H9 (cell line): Measurements from ENCODE around the gene PLA2R1. TPM values are rescaled to one million over a fixed set of nuclear protein-coding genes. Genes with fewer than 3 reads are reported as not detected.

Source experiments
- DNase-seq: peaks from one replicate; pipeline ENCODE4 v3.0.0-alpha.2; 2017
- H2AFZ ChIP-seq: one replicate; pipeline ENCODE4 v1.6.1; 2013; ENCODE audit warnings: mild to moderate bottlenecking, low read length, control low read depth, moderate library complexity
- H2AK5ac ChIP-seq: 2 replicates; pipeline ENCODE4 v1.6.1; 2013; ENCODE audit warnings: low read length, control low read depth, mixed read lengths; ENCODE audit not compliant: insufficient read length
- H2BK120ac ChIP-seq: one replicate; pipeline ENCODE4 v1.6.1; 2013; ENCODE audit warnings: low read depth, mild to moderate bottlenecking, low read length, control low read depth, inconsistent platforms; ENCODE audit not compliant: poor library complexity, severe bottlenecking
- H2BK12ac ChIP-seq: 2 replicates; pipeline ENCODE4 v1.6.1; 2013; ENCODE audit warnings: low read length, control low read depth, mixed read lengths, low read depth; ENCODE audit not compliant: insufficient read length
- H2BK15ac ChIP-seq: 2 replicates; pipeline ENCODE4 v1.6.1; 2013; ENCODE audit warnings: low read depth, low read length, control low read depth
- H2BK20ac ChIP-seq: one replicate; pipeline ENCODE4 v1.6.1; 2013; ENCODE audit warnings: low read depth, mild to moderate bottlenecking, low read length, control low read depth, inconsistent platforms; ENCODE audit not compliant: poor library complexity, severe bottlenecking
- H2BK5ac ChIP-seq: 2 replicates; pipeline ENCODE4 v1.6.1; 2013; ENCODE audit warnings: low read length, control low read depth, mixed read lengths; ENCODE audit not compliant: insufficient read length
- H3K14ac ChIP-seq: 2 replicates; pipeline ENCODE4 v1.6.1; 2013; ENCODE audit warnings: low read length, control low read depth; ENCODE audit not compliant: insufficient read depth
- H3K18ac ChIP-seq: 2 replicates; pipeline ENCODE4 v1.6.1; 2013; ENCODE audit warnings: low read depth, mild to moderate bottlenecking, mixed read lengths, low read length, control low read depth; ENCODE audit not compliant: insufficient read length
- H3K23ac ChIP-seq: 2 replicates; pipeline ENCODE4 v1.6.1; 2013; ENCODE audit warnings: low read length, control low read depth, mixed read lengths, low read depth; ENCODE audit not compliant: insufficient read length
- H3K23me2 ChIP-seq: 2 replicates; pipeline ENCODE4 v1.6.1; 2013; ENCODE audit warnings: low read depth, mild to moderate bottlenecking, mixed read lengths, low read length, control low read depth; ENCODE audit not compliant: insufficient read length, poor library complexity, severe bottlenecking
- H3K27ac ChIP-seq: 2 replicates; pipeline ENCODE4 v1.5.1; 2013; ENCODE audit warnings: low read length, control low read depth, mixed read lengths, low read depth; ENCODE audit not compliant: insufficient read length
- H3K27me3 ChIP-seq: 2 replicates; pipeline ENCODE4 v1.6.1; 2013; ENCODE audit warnings: low read length, control low read depth, inconsistent platforms; ENCODE audit not compliant: insufficient read depth
- H3K4ac ChIP-seq: 2 replicates; pipeline ENCODE4 v1.6.1; 2013; ENCODE audit warnings: low read depth, mild to moderate bottlenecking, control low read depth, inconsistent platforms, low read length, moderate library complexity
- H3K4me1 ChIP-seq: 2 replicates; pipeline ENCODE4 v1.6.1; 2013; ENCODE audit warnings: low read length, control low read depth, inconsistent platforms; ENCODE audit not compliant: insufficient read depth
- H3K4me2 ChIP-seq: 2 replicates; pipeline ENCODE4 v1.6.1; 2013; ENCODE audit warnings: low read length, control low read depth, mixed read lengths; ENCODE audit not compliant: insufficient read length, insufficient read depth
- H3K56ac ChIP-seq: 2 replicates; pipeline ENCODE4 v1.6.1; 2013; ENCODE audit warnings: low read depth, mild to moderate bottlenecking, mixed read lengths, low read length, control low read depth; ENCODE audit not compliant: insufficient read length
- H3K79me1 ChIP-seq: 2 replicates; pipeline ENCODE4 v1.6.1; 2013; ENCODE audit warnings: low read depth, mild to moderate bottlenecking, moderate library complexity, low read length, control low read depth, inconsistent platforms; ENCODE audit not compliant: insufficient read depth, poor library complexity, severe bottlenecking
- H3K79me2 ChIP-seq: 2 replicates; pipeline ENCODE4 v1.6.1; 2013; ENCODE audit warnings: low read length, control low read depth, inconsistent platforms; ENCODE audit not compliant: insufficient read depth
- H3K9ac ChIP-seq: 2 replicates; pipeline ENCODE4 v1.6.1; 2013; ENCODE audit warnings: low read length, control low read depth, mixed read lengths; ENCODE audit not compliant: insufficient read length; ENCODE audit errors: extremely low read depth
- H3K9me3 ChIP-seq: one replicate; pipeline ENCODE4 v1.6.1; 2013; ENCODE audit warnings: low read depth, low read length, inconsistent platforms; ENCODE audit not compliant: control insufficient read depth
- H3T11ph ChIP-seq: one replicate; pipeline ENCODE4 v1.6.1; 2013; ENCODE audit warnings: mild to moderate bottlenecking, low read length, control low read depth, inconsistent platforms
- H4K20me1 ChIP-seq: one replicate; pipeline ENCODE4 v1.6.1; 2013; ENCODE audit not compliant: control insufficient read depth, insufficient read length, insufficient read depth
- H4K5ac ChIP-seq: 2 replicates; pipeline ENCODE4 v1.6.1; 2013; ENCODE audit warnings: low read depth, mild to moderate bottlenecking, mixed read lengths, low read length, control low read depth; ENCODE audit not compliant: insufficient read length
- H4K8ac ChIP-seq: replicated peaks from 2 replicates; pipeline ENCODE4 v1.6.1; 2013; ENCODE audit warnings: low read length, control low read depth, mixed read lengths, low read depth; ENCODE audit not compliant: insufficient read length
- H4K91ac ChIP-seq: 2 replicates; pipeline ENCODE4 v1.6.1; 2013; ENCODE audit warnings: low read depth, mild to moderate bottlenecking, moderate library complexity, mixed read lengths, low read length, control low read depth; ENCODE audit not compliant: insufficient read length
- H3K27ac Mint-ChIP-seq, 3 experiments: 2 replicates in 2 of 3; 3 replicates in 1 of 3; pipeline ENCODE4 v1.8.0; 2020 to 2021; ENCODE audit warnings: mixed read lengths in 3 of 3, mild to moderate bottlenecking in 1 of 3, moderate library complexity in 1 of 3
- H3K27me3 Mint-ChIP-seq: 2 replicates; pipeline ENCODE4 v1.8.0; 2021; ENCODE audit warnings: low read depth, mild to moderate bottlenecking, moderate library complexity, mixed read lengths
- H3K36me3 Mint-ChIP-seq, 3 experiments: 2 replicates in 2 of 3; 3 replicates in 1 of 3; pipeline ENCODE4 v1.8.0; 2020 to 2021; ENCODE audit warnings: low read depth in 3 of 3, mixed read lengths in 3 of 3; ENCODE audit not compliant: insufficient read depth in 1 of 3
- H3K4me1 Mint-ChIP-seq, 2 experiments: 2 replicates each; pipeline ENCODE4 v1.8.0; 2020; ENCODE audit warnings: mixed read lengths in 2 of 2
- H3K4me3 Mint-ChIP-seq, 2 experiments: 2 replicates in 1 of 2; 3 replicates in 1 of 2; pipeline ENCODE4 v1.8.0; 2020 to 2021; ENCODE audit warnings: mild to moderate bottlenecking in 2 of 2, mixed read lengths in 2 of 2, moderate library complexity in 1 of 2
- H3K9me3 Mint-ChIP-seq, 2 experiments: 2 replicates in 1 of 2; 3 replicates in 1 of 2; pipeline ENCODE4 v1.8.0; 2020; ENCODE audit warnings: mild to moderate bottlenecking in 2 of 2, mixed read lengths in 2 of 2, moderate library complexity in 1 of 2
- CTCF ChIP-seq: fragments of 200-600 bp; sonication (generic); conservative IDR thresholded peaks from 3 replicates; pipeline ENCODE4 v1.8.0; 2021; ENCODE audit warnings: antibody characterized with exemption, mild to moderate bottlenecking
- WGBS: extraction: QIAGEN DNeasy Blood & Tissue Kit; methylation state at CpG from one replicate; pipeline ENCODE4 v1.1.7; 2013; ENCODE audit warnings: missing lambda C conversion rate, low lambda C conversion rate, mixed read lengths; ENCODE audit not compliant: insufficient read length; ENCODE audit errors: extremely low coverage; 5-methylcytosine and 5-hydroxymethylcytosine counted together
- total RNA-seq: library from RNA; stranded (reverse); gene quantifications from 2 replicates; pipeline ENCODE4 v1.2.1, GENCODE V29; 2021

PLA2R1 gene
- total RNA-seq, 1 experiment from 2014 or later: 0.83 TPM

- Mint-ChIP-seq H3K4me3 (no peak overlapping the region), H3K9me3 (no peaks in the 10 kb centered on the region), H3K27me3 (peaks cover 5% of the 10 kb centered on the region), H3K4me1 (peaks cover 7 to 14% of the 10 kb centered on the region in 2 experiments), H3K27ac (no peak overlapping the region), H3K36me3 (no peaks in the 10 kb centered on the region; a peak in 1 of 7 replicates)
- H4K8ac ChIP-seq: no peak overlapping the region
- H4K91ac ChIP-seq: no peak overlapping the region
- H3K23ac ChIP-seq: no peak overlapping the region
- H3K27ac ChIP-seq: no peak overlapping the region
- no peak overlapping the region for H2BK120ac ChIP-seq
- H3K9ac ChIP-seq: no peak overlapping the region
- H3K4ac ChIP-seq: no peak overlapping the region
- H3K79me2 ChIP-seq: no peaks in the 10 kb centered on the region
- H2BK15ac ChIP-seq: no peak overlapping the region
- no peak overlapping the region for H3K56ac ChIP-seq
- H3K79me1 ChIP-seq: no peaks in the 10 kb centered on the region
- no peak overlapping the region for H2BK5ac ChIP-seq
- H3K27me3 ChIP-seq: 0 out of 2 replicates have a peak, but pooled peaks cover 3% of the 10 kb centered on the region
- TF ChIP-seq CTCF: no peak
- H3K18ac ChIP-seq: no peak overlapping the region
- no peak overlapping the region for H3K14ac ChIP-seq
- H3K4me2 ChIP-seq: no peak overlapping the region
- no peaks in the 10 kb centered on the region for H3K23me2 ChIP-seq
- no peak overlapping the region for H3T11ph ChIP-seq
- no peaks in the 10 kb centered on the region for H3K9me3 ChIP-seq
- H2AFZ ChIP-seq: no peak overlapping the region
- H2BK20ac ChIP-seq: no peak overlapping the region
- no peak overlapping the region for H2BK12ac ChIP-seq
- no peak overlapping the region for H2AK5ac ChIP-seq
- no peaks in the 10 kb centered on the region for H4K20me1 ChIP-seq
- no peak overlapping the region for H4K5ac ChIP-seq
- DNase-seq: no peak
- no peaks in the 10 kb centered on the region; the same call in 1 of the 2 replicates for H3K4me1 ChIP-seq
- no CpG with 5 or more reads among the region's 4 CpGs for WGBS
Observed at GRCh38 chr2:159895258-159896065, 167.0 kb downstream of the PLA2R1 start.
